Gastrocnemius medialis (tissue), 4 donors: ENCODE data around the gene FAM83F. TPM values are rescaled to one million over a fixed set of nuclear protein-coding genes. Genes with fewer than 3 reads are reported as not detected.

ENCODE experiments used
- ATAC-seq, 2 donors: fragments of 150-250 bp; one replicate each; pipeline ENCODE4 v1.9.1; 2016
- DNase-seq, 2 donors: peaks; one replicate each; pipeline ENCODE4 v3.0.0-alpha.2; 2019
- H3K27ac ChIP-seq, 4 donors: fragments of 200-600 bp; sonication (generic); 1 replicate in 1 of 4; 2 replicates in 3 of 4; pipeline ENCODE4 v1.5.1; 2016 to 2018; ENCODE audit warnings: mild to moderate bottlenecking in 2 of 4, moderate library complexity in 1 of 4
- H3K27me3 ChIP-seq, 3 donors: fragments of 200-600 bp; sonication (generic) in 2 of 3; 1 replicate in 1 of 3; 2 replicates in 2 of 3; pipeline versions ENCODE4 v1.5.1 to v1.6.0; 2016 to 2019; ENCODE audit warnings: mild to moderate bottlenecking in 1 of 3, moderate library complexity in 1 of 3
- H3K36me3 ChIP-seq, 2 donors: fragments of 200-600 bp; sonication (generic) in 1 of 2; one replicate each; pipeline ENCODE4 v1.5.1; 2017 to 2018
- H3K4me1 ChIP-seq, 2 donors: fragments of 200-600 bp; sonication (generic) in 1 of 2; one replicate each; pipeline ENCODE4 v1.5.1; 2016 to 2017; ENCODE audit warnings: mild to moderate bottlenecking in 2 of 2
- H3K4me3 ChIP-seq, 4 donors: fragments of 200-600 bp; sonication (generic) in 3 of 4; 1 replicate in 1 of 4; 2 replicates in 3 of 4; pipeline ENCODE4 v1.5.1; 2016 to 2019; ENCODE audit warnings: mild to moderate bottlenecking in 2 of 4
- H3K9me3 ChIP-seq, 3 donors: fragments of 200-600 bp; sonication (generic) in 2 of 3; 1 replicate in 1 of 3; 2 replicates in 2 of 3; pipeline ENCODE4 v1.5.1; 2016 to 2019
- POLR2A ChIP-seq, 2 donors: fragments of 450-650 bp; IDR thresholded peaks; one replicate each; pipeline ENCODE4 v1.6.1; 2017; ENCODE audit warnings: antibody characterized with exemption in 2 of 2, mild to moderate bottlenecking in 2 of 2, moderate library complexity in 2 of 2
- in situ Hi-C, 4 donors: fragments of 200-750 bp; cut with MboI; loops; one replicate each; pipeline versions ENCODE4 v1.15.0 to v1.8.0; 2017; ENCODE audit warnings: low sequenced_read_pairs in 4 of 4
- intact Hi-C: fragments of 100-400 bp; cut with DNase I; formaldehyde crosslinking; loops from one replicate; pipeline ENCODE4 v1.15.1; 2023; ENCODE audit warnings: low total_unique reads
- total RNA-seq, 4 donors: library from RNA; depleted of rRNA; stranded (reverse); fragments of >200 nt; gene quantifications; one replicate each; pipeline versions ENCODE4 v1.1.0 to v1.2.3, GENCODE V29; 2016
- TF ChIP-seq, protein P1 (sequence below), 5 experiments: fragments of 450-650 bp in 3 of 5; fragments of 200-600 bp in 2 of 5; sonication (generic) in 2 of 5; IDR thresholded peaks in 4 of 5; conservative IDR thresholded peaks in 1 of 5; 1 replicate in 4 of 5; 2 replicates in 1 of 5; pipeline ENCODE4 v1.5.1; 2016 to 2019; ENCODE audit warnings: antibody characterized with exemption in 5 of 5, mild to moderate bottlenecking in 3 of 5, moderate library complexity in 3 of 5

The FAM83F gene
- total RNA-seq, 4 donors from 2014 or later = 0.02 to 0.15 (median 0.07) TPM; not detected in 1

DNA sequence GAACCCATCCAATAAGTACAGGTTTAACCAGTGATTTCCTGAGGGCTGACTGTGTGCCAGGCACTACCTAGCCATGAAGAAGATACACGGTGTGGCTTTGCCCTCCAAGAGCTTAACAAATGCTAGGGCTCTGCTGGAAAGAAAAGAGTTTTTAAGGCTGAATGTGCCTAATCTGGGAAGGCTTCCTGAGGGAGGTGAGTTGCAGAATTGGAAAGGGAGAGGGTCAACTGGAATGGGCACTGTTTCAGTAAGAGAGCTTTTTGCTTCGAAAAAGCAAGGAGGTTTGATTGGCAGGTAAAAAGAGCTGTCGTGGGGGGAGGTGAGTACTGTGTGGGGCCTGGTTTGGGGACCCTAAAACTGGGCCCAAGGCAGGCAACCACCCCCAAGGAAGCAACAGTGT lies 2.7 kb downstream of the FAM83F start:
- DNase-seq (no peak), ATAC-seq (no peak)
- Histone ChIP-seq H3K27ac (no peak overlapping the region), H3K4me1 (no peaks in the 10 kb centered on the region), H3K36me3 (no peaks in the 10 kb centered on the region), H3K4me3 (no peak overlapping the region), H3K9me3 (no peaks in the 10 kb centered on the region), H3K27me3 (peaks cover 21 to 32% (median 31%) of the 10 kb centered on the region in 3 donors)
- intact Hi-C loops (no loop called here), in situ Hi-C loops (no loop called here)
- TF ChIP-seq, protein P1, sequence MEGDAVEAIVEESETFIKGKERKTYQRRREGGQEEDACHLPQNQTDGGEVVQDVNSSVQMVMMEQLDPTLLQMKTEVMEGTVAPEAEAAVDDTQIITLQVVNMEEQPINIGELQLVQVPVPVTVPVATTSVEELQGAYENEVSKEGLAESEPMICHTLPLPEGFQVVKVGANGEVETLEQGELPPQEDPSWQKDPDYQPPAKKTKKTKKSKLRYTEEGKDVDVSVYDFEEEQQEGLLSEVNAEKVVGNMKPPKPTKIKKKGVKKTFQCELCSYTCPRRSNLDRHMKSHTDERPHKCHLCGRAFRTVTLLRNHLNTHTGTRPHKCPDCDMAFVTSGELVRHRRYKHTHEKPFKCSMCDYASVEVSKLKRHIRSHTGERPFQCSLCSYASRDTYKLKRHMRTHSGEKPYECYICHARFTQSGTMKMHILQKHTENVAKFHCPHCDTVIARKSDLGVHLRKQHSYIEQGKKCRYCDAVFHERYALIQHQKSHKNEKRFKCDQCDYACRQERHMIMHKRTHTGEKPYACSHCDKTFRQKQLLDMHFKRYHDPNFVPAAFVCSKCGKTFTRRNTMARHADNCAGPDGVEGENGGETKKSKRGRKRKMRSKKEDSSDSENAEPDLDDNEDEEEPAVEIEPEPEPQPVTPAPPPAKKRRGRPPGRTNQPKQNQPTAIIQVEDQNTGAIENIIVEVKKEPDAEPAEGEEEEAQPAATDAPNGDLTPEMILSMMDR (IDR thresholded peaks at IDR 0.05 in 4 of 5, conservative IDR thresholded peaks at IDR 0.05 in 1 of 5) = no peak
- no peak for TF ChIP-seq POLR2A (IDR thresholded peaks at IDR 0.05)

DNA sequence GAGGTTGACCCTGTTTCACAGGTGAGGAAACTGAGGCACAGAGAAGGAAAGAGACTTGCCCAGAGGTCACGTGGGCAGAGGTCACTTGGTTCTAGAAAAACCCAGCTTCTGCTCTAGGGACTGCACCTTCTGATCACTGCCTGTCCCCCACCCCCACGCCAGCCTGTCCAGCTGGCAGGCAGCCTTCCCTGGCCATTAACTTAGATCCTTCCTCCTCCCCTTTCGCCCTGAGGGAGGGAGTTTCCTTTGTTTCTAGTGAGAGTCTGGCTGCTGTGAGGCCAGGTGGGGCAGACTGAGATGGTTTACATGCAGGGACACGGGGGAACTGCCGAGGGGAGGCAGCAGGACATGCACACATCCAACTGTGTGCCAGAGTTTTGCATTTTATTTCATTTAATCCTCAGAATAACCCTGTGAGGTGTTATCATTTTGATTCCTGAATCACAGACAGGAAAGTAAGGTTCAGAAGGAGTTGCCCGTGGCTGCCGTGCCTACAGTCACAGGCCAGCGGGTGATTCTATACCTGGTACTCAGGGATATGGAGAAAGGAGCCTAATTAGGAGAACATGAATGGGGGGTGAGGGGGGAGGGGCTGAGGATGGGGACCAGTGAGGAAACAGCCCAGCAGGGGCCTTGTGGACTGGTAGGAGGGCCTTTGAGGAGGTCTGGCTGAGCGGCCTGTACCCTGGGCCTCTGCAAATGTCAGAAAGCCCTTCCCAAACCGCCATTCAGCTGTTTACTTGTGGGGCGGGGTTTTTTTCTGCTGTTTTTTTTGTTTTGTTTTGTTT lies 3.4 kb downstream of the FAM83F start:
- intact Hi-C loops (no loop called here), in situ Hi-C loops (no loop called here)
- peaks cover 21 to 32% (median 27%) of the 10 kb centered on the region in 3 donors for H3K27me3 ChIP-seq
- no peak for ATAC-seq
- H3K4me1 ChIP-seq = no peaks in the 10 kb centered on the region
- no peak for TF ChIP-seq POLR2A (IDR thresholded peaks at IDR 0.05)
- TF ChIP-seq, protein P1 (IDR thresholded peaks at IDR 0.05 in 4 of 5, conservative IDR thresholded peaks at IDR 0.05 in 1 of 5) = no peak
- no peaks in the 10 kb centered on the region for H3K9me3 ChIP-seq
- DNase-seq = no peak
- H3K36me3 ChIP-seq = no peaks in the 10 kb centered on the region
- H3K27ac ChIP-seq = no peak overlapping the region
- no peak overlapping the region for H3K4me3 ChIP-seq

DNA sequence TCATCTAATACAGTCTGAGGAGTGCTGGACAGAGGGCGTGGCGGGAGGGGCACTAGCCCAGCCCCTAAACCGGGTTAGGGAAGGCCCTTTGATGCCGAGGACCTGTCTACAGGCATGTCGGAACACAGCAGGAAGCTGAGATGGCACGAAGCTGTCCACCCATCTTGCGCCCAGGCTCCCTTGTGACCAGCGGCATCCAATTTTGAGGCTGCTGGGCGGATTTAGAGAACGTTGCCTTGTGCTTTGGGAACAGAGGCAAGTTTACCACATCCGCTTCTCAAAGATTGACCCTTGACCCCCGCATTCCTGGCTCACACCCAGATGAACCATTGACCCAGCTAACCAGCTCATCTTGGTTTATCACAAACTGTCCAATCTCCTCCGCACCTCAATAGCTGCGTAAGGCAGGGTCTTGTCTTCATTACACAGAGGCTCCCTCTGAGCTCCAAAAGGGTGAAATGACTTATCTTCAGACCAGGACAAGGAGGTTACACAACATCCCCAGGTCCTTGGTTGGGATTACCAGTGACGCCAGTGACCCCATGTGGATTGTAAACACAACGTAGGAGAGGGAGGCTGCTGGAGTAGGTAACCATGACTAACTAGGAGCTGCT lies 4.5 kb downstream of the FAM83F start:
- Histone ChIP-seq H3K27me3 (peaks cover 16 to 28% (median 17%) of the 10 kb centered on the region in 3 donors), H3K4me1 (no peaks in the 10 kb centered on the region), H3K9me3 (no peaks in the 10 kb centered on the region), H3K4me3 (no peak overlapping the region), H3K27ac (no peak overlapping the region), H3K36me3 (no peaks in the 10 kb centered on the region)
- intact Hi-C loops = no loop called here
- in situ Hi-C loops = no loop called here
- DNase-seq = no peak
- TF ChIP-seq, protein P1 (IDR thresholded peaks at IDR 0.05 in 4 of 5, conservative IDR thresholded peaks at IDR 0.05 in 1 of 5) = no peak
- no peak for ATAC-seq

- Histone ChIP-seq H3K36me3 (no peaks in the 10 kb centered on the region), H3K4me3 (no peak overlapping the region), H3K4me1 (no peaks in the 10 kb centered on the region), H3K27me3 (peaks cover 11 to 23% (median 12%) of the 10 kb centered on the region in 3 donors), H3K9me3 (no peaks in the 10 kb centered on the region), H3K27ac (no peak overlapping the region)
- intact Hi-C loops = no loop called here
- in situ Hi-C loops = loop anchor here in 1 of 4 donors (25.0 kb wide), 1 partner anchor 638 kb away; no protein-coding TSS in a partner anchor
- ATAC-seq (no peak), DNase-seq (no peak)
- no peak for TF ChIP-seq POLR2A (IDR thresholded peaks at IDR 0.05)
- TF ChIP-seq, protein P1 (IDR thresholded peaks at IDR 0.05 in 4 of 5, conservative IDR thresholded peaks at IDR 0.05 in 1 of 5) = no peak
Observed at GRCh38 chr22:40000171-40000570, 5.4 kb downstream of the FAM83F start.
